Caco-2 (cell line): ENCODE data around the gene CRB1. TPM values are rescaled to one million over a fixed set of nuclear protein-coding genes. Genes with fewer than 3 reads are reported as not detected.

Source experiments
- BruUV-seq: library from RNA; stranded (reverse); fragments of 400-500 nt; replicated peaks from 2 replicates; lab custom pipeline; 2021; lab: Mats Ljungman, UMichigan
- CTCF ChIA-PET: fragments of 300-600 bp; sonication (Branson Sonifier 250); formaldehyde crosslinking; loops from one replicate; lab custom pipeline; 2022; ENCODE audit warnings: antibody characterized with exemption; lab: Charles Lee
- POLR2A ChIA-PET: fragments of 300-600 bp; sonication (Branson Sonifier 250); formaldehyde crosslinking; loops from one replicate; lab custom pipeline; 2022; ENCODE audit warnings: antibody characterized with exemption; lab: Charles Lee
- DNase-seq, 2 experiments: peaks; one replicate each; pipeline versions ENCODE4 v3.0.0 to v3.0.0-alpha.2; 2020 to 2022
- H3K27me3 ChIP-seq: replicated peaks from 2 replicates; pipeline ENCODE4 v1.6.0; 2011; ENCODE audit warnings: low read length; ENCODE audit not compliant: control insufficient read depth, insufficient read depth
- H3K36me3 ChIP-seq: 2 replicates; pipeline ENCODE4 v1.5.1; 2011; ENCODE audit warnings: low read length; ENCODE audit not compliant: control insufficient read depth, insufficient read depth
- H3K4me1 ChIP-seq: fragments of 250-450 bp; sonication (Bioruptor Pico); 2 replicates; pipeline ENCODE4 v1.5.1; 2020; ENCODE audit warnings: mild to moderate bottlenecking
- H3K4me3 ChIP-seq: 2 replicates; pipeline ENCODE4 v1.5.1; 2011; ENCODE audit warnings: low read depth, mild to moderate bottlenecking, control low read depth, low read length
- H3K9me3 ChIP-seq: fragments of 250-450 bp; sonication (Bioruptor Pico); 2 replicates; pipeline ENCODE4 v1.5.1; 2020; ENCODE audit warnings: mild to moderate bottlenecking, moderate library complexity
- H3K27ac Mint-ChIP-seq: one replicate; pipeline ENCODE4 v1.8.0; 2022; ENCODE audit warnings: mixed read lengths; ENCODE audit not compliant: unreplicated experiment
- H3K27me3 Mint-ChIP-seq: one replicate; pipeline ENCODE4 v1.8.0; 2022; ENCODE audit warnings: mixed read lengths; ENCODE audit not compliant: insufficient read depth, unreplicated experiment
- H3K36me3 Mint-ChIP-seq: one replicate; pipeline ENCODE4 v1.8.0; 2022; ENCODE audit warnings: mild to moderate bottlenecking, mixed read lengths; ENCODE audit not compliant: insufficient read depth, unreplicated experiment
- H3K4me1 Mint-ChIP-seq: one replicate; pipeline ENCODE4 v1.8.0; 2022; ENCODE audit warnings: low read depth, mixed read lengths; ENCODE audit not compliant: unreplicated experiment
- H3K4me3 Mint-ChIP-seq: one replicate; pipeline ENCODE4 v1.8.0; 2022; ENCODE audit warnings: mild to moderate bottlenecking, moderate library complexity, mixed read lengths; ENCODE audit not compliant: unreplicated experiment
- H3K9me3 Mint-ChIP-seq: one replicate; pipeline ENCODE4 v1.8.0; 2022; ENCODE audit warnings: mixed read lengths; ENCODE audit not compliant: unreplicated experiment
- CTCF ChIP-seq, 2 experiments: fragments of 200-600 bp in 1 of 2; IDR thresholded peaks; 1 replicate in 1 of 2; 2 replicates in 1 of 2; pipeline versions ENCODE4 v1.5.1 to v1.8.0; 2011 to 2022; ENCODE audit warnings: antibody characterized with exemption in 1 of 2, control low read depth in 1 of 2, inconsistent platforms in 1 of 2, low read depth in 1 of 2, low read length in 1 of 2, mild to moderate bottlenecking in 1 of 2, moderate library complexity in 1 of 2; ENCODE audit not compliant: insufficient read depth in 1 of 2, severe bottlenecking in 1 of 2, unreplicated experiment in 1 of 2
- intact Hi-C: fragments of 100-400 bp; cut with micrococcal nuclease; formaldehyde crosslinking; loops from one replicate; pipeline ENCODE4 v1.10.0; 2022; ENCODE audit not compliant: unreplicated experiment
- total RNA-seq: library from RNA; stranded (reverse); gene quantifications from 2 replicates; pipeline ENCODE4 v1.2.3, GENCODE V29; 2022

Gene CRB1
- total RNA-seq, 1 experiment from 2014 or later, result not detected

GRCh38 chr1:197341626-197342025, 73.6 kb downstream of the CRB1 start:
- H3K27me3 Mint-ChIP-seq, result peaks cover 6% of the 10 kb centered on the region
- H3K27ac Mint-ChIP-seq, result no peak overlapping the region
- H3K36me3 ChIP-seq, result no peaks in the 10 kb centered on the region
- H3K9me3 Mint-ChIP-seq, result no peaks in the 10 kb centered on the region
- peaks cover 10% of the 10 kb centered on the region for H3K4me1 Mint-ChIP-seq
- intact Hi-C loops, result no loop called here
- ChIA-PET POLR2A (no interaction called here), CTCF (no interaction called here)
- no TSS peak for BruUV-seq
- TF ChIP-seq CTCF (IDR thresholded peaks at IDR 0.05; ENCODE audit: insufficient read depth in 1 of 2, low read depth in 1 of 2, low read length in 1 of 2, severe bottlenecking in 1 of 2, unreplicated experiment in 1 of 2), result no peak
- no peaks in the 10 kb centered on the region for H3K4me1 ChIP-seq
- H3K36me3 Mint-ChIP-seq, result no peaks in the 10 kb centered on the region
- H3K27me3 ChIP-seq, result no peaks in the 10 kb centered on the region
- H3K4me3 ChIP-seq, result no peak overlapping the region
- H3K9me3 ChIP-seq, result no peaks in the 10 kb centered on the region
- no peak overlapping the region for H3K4me3 Mint-ChIP-seq
- DNase-seq, result no peak

- no peak overlapping the region for H3K4me3 ChIP-seq
- H3K27me3 ChIP-seq, result no peaks in the 10 kb centered on the region
- no TSS peak for BruUV-seq
- Mint-ChIP-seq H3K4me3 (no peak overlapping the region), H3K27me3 (peaks cover 6% of the 10 kb centered on the region), H3K36me3 (no peaks in the 10 kb centered on the region), H3K9me3 (no peaks in the 10 kb centered on the region), H3K27ac (no peak overlapping the region), H3K4me1 (peaks cover 10% of the 10 kb centered on the region)
- no peaks in the 10 kb centered on the region for H3K9me3 ChIP-seq
- no peaks in the 10 kb centered on the region for H3K36me3 ChIP-seq
- no peak for TF ChIP-seq CTCF (IDR thresholded peaks at IDR 0.05; ENCODE audit: insufficient read depth in 1 of 2, low read depth in 1 of 2, low read length in 1 of 2, severe bottlenecking in 1 of 2, unreplicated experiment in 1 of 2)
- ChIA-PET POLR2A (no interaction called here), CTCF (no interaction called here)
- intact Hi-C loops, result no loop called here
- H3K4me1 ChIP-seq, result no peaks in the 10 kb centered on the region
- no peak for DNase-seq
These were observed 74.1 kb downstream of the CRB1 start for GRCh38 chr1:197342044-197342565.

DNA sequence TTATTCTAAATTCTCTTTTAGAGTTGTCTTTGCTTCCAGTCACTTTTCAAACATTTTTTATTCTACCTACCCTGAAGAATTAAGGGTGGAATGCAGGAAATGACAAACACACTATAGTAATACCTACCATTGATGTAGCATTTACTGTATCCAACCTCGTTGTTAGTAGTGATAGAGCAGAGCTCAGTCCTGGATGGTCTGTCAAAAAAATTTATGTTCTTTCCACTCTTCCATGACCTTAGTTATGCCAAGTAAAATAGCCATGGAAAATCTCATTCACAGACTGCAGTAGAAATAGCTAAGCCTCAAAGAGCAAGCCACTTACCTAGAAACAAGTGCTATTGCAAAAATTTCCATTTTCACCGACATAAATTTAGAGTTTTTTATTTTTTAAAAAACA, 74.6 kb downstream of the CRB1 start:
- Histone ChIP-seq H3K4me1 (no peaks in the 10 kb centered on the region), H3K4me3 (no peak overlapping the region), H3K36me3 (no peaks in the 10 kb centered on the region), H3K27me3 (no peaks in the 10 kb centered on the region), H3K9me3 (no peaks in the 10 kb centered on the region)
- TF ChIP-seq CTCF (IDR thresholded peaks at IDR 0.05; ENCODE audit: insufficient read depth in 1 of 2, low read depth in 1 of 2, low read length in 1 of 2, severe bottlenecking in 1 of 2, unreplicated experiment in 1 of 2), result no peak
- CTCF ChIA-PET, result no interaction called here
- H3K36me3 Mint-ChIP-seq, result no peaks in the 10 kb centered on the region
- H3K27me3 Mint-ChIP-seq, result peaks cover 6% of the 10 kb centered on the region
- BruUV-seq, result no TSS peak
- intact Hi-C loops, result no loop called here
- no peaks in the 10 kb centered on the region for H3K9me3 Mint-ChIP-seq
- POLR2A ChIA-PET, result no interaction called here
- no peak overlapping the region for H3K4me3 Mint-ChIP-seq
- no peak overlapping the region for H3K27ac Mint-ChIP-seq
- H3K4me1 Mint-ChIP-seq, result peaks cover 10% of the 10 kb centered on the region
- DNase-seq, result no peak
